ENCODE data around the gene DBN1. TPM values are rescaled to one million over a fixed set of nuclear protein-coding genes. Genes with fewer than 3 reads are reported as not detected.
A peak's percentile ranks its signal among the peaks of the same experiment; 100 is the strongest.

The DBN1 gene
- total and polyA plus RNA-seq, 2 donors (not counting 3 experiments of a cell fraction or from before 2014, with no cell fraction given), result 198 to 336 TPM

DNA sequence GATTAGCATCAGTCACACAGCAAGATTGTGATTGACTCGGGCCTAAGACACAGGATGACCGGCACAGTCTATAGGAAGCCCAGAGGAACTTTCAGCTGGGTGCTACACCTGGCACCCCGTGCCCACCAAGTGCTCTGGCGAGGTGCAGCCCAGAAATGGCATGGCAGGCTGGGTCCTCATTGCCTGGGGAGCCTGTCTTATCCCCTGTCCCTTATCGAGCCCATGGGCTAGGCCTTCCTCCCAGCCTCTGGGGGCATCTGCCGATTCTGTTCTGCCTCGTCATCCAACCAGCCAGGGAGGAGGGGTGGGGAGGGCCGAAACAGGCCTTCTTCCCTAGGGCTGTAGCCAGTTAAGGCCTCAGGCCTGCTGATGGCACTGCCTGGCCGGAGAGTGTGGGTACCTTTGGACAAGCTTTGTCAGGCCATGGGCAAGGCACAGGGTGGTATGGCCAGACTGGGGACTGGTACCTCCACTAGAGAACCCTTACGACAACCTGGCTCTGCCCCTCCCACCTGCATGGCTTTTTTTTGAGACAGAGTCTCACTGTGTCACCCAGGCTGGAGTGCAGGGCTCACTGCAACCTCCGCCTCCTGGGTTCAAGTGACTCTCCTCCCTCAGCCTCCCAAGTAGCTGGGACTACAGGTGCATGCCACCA is 45.4 kb downstream of the DBN1 start:
- Histone ChIP-seq H3K9me3 (replicated peaks; ENCODE audit: control insufficient read depth, insufficient read depth, low read length) (no peaks in the 10 kb centered on the region), H3K36me3 (ENCODE audit: control insufficient read depth in 2 of 2, extremely low read depth in 1 of 2, insufficient read depth in 2 of 2, low read length in 2 of 2) (peaks cover 4 to 19% of the 10 kb centered on the region in 2 experiments), H3K4me2 (ENCODE audit: insufficient read depth, low read length) (peak overlapping the region; percentile 86), H3K9ac (replicated peaks; ENCODE audit: extremely low read depth, insufficient read depth, low read length) (no peak overlapping the region), H4K20me1 (replicated peaks; ENCODE audit: control insufficient read depth, extremely low read depth, insufficient read depth, low read length) (no peaks in the 10 kb centered on the region), H3K9me1 (replicated peaks; ENCODE audit: control insufficient read depth, extremely low read depth, insufficient read depth, low read length) (no peaks in the 10 kb centered on the region), H2AFZ (ENCODE audit: low read depth, low read length) (no peak overlapping the region), H3K4me3 (replicated peaks in 1 of 3; ENCODE audit: insufficient read depth in 1 of 3, low read depth in 1 of 3, low read length in 3 of 3) (no peak overlapping the region), H3K4me1 (ENCODE audit: control insufficient read depth, extremely low read depth, insufficient read depth, low read length) (peaks cover 14% of the 10 kb centered on the region), H3K27me3 (ENCODE audit: control insufficient read depth in 2 of 2, insufficient read depth in 2 of 2, low read length in 2 of 2) (no peaks in the 10 kb centered on the region), H3K79me2 (ENCODE audit: control insufficient read depth, insufficient read depth, low read length) (peaks cover 27% of the 10 kb centered on the region), H3K27ac (ENCODE audit: insufficient read depth, low read depth, low read length) (no peak overlapping the region)
- DNase-seq (ENCODE audit: low read depth, low spot score), result no peak
- POLR2A ChIA-PET, result interaction anchor here (0.5 to 1.8 kb wide), 3 partner anchors 11 to 61 kb away, joined by 3 to 4 read pairs (median 3); no protein-coding TSS in a partner anchor
- FAIRE-seq, result no peak
- CTCF ChIA-PET, result interaction anchor here (0.9 to 5.2 kb wide), 8 partner anchors 12 to 59 kb away, joined by 3 to 43 read pairs (median 10); partner anchors contain the start of gene PRR7
- BruUV-seq (replicated peaks), result no TSS peak
- TF ChIP-seq MYC (IDR thresholded peaks at IDR 0.05; ENCODE audit: low read depth, low read length), result no peak
- TF ChIP-seq JUN (IDR thresholded peaks at IDR 0.05; ENCODE audit: borderline replicate concordance, insufficient read depth, insufficient read length, low read depth), result no peak
- no peak for TF ChIP-seq GATA2 (IDR thresholded peaks at IDR 0.05; ENCODE audit: insufficient read depth, insufficient read length, low read depth, low read length)
- TF ChIP-seq, protein P1, sequence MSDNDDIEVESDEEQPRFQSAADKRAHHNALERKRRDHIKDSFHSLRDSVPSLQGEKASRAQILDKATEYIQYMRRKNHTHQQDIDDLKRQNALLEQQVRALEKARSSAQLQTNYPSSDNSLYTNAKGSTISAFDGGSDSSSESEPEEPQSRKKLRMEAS (IDR thresholded peaks at IDR 0.05; ENCODE audit: insufficient read depth, insufficient read length), result no peak
- TF ChIP-seq POLR2AphosphoS5 (IDR thresholded peaks at IDR 0.05; ENCODE audit: insufficient read depth, low read depth, low read length), result no peak
- no peak for TF ChIP-seq POLR2A (IDR thresholded peaks at IDR 0.05; ENCODE audit: low read depth, low read length)
- TF ChIP-seq, protein P2, sequence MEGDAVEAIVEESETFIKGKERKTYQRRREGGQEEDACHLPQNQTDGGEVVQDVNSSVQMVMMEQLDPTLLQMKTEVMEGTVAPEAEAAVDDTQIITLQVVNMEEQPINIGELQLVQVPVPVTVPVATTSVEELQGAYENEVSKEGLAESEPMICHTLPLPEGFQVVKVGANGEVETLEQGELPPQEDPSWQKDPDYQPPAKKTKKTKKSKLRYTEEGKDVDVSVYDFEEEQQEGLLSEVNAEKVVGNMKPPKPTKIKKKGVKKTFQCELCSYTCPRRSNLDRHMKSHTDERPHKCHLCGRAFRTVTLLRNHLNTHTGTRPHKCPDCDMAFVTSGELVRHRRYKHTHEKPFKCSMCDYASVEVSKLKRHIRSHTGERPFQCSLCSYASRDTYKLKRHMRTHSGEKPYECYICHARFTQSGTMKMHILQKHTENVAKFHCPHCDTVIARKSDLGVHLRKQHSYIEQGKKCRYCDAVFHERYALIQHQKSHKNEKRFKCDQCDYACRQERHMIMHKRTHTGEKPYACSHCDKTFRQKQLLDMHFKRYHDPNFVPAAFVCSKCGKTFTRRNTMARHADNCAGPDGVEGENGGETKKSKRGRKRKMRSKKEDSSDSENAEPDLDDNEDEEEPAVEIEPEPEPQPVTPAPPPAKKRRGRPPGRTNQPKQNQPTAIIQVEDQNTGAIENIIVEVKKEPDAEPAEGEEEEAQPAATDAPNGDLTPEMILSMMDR (IDR thresholded peaks at IDR 0.05; ENCODE audit: extremely low read depth in 1 of 2, insufficient read depth in 1 of 2, low read depth in 1 of 2, low read length in 2 of 2), result no peak
- no peak for TF ChIP-seq EZH2 (IDR thresholded peaks at IDR 0.05; ENCODE audit: borderline replicate concordance, low read depth, low read length, severe bottlenecking)
- TF ChIP-seq FOS (IDR thresholded peaks at IDR 0.05; ENCODE audit: borderline replicate concordance, insufficient read depth, low read length), result no peak
- dilution Hi-C loops (cut with MboI; ENCODE audit: extremely low pct_ligation_motif_present, low sequenced_read_pairs) (no loop called here), intact Hi-C loops (cut with micrococcal nuclease) (loop anchor here (2.0 kb wide), 2 partner anchors 27 to 57 kb away; no protein-coding TSS in a partner anchor)
